ENCODE measurements around the gene MELTF. TPM values are rescaled to one million over a fixed set of nuclear protein-coding genes. Genes with fewer than 3 reads are reported as not detected.

Gene MELTF
- total RNA-seq, 1 experiment from 2014 or later = 7.3 TPM

GRCh38 chr3:197014942-197015575 is 14.6 kb downstream of the MELTF start:
- Mint-ChIP-seq H3K4me3 (no peak overlapping the region), H3K36me3 (no peaks in the 10 kb centered on the region), H3K4me1 (no peaks in the 10 kb centered on the region), H3K27ac (no peak overlapping the region), H3K27me3 (ENCODE audit: low read depth) (no peaks in the 10 kb centered on the region; the same call in 1 of the 2 replicates), H3K9me3 (no peaks in the 10 kb centered on the region)
- CTCF ChIA-PET = no interaction called here
- no peak for DNase-seq (ENCODE audit: low spot score)
- ATAC-seq = no peak
- POLR2A ChIA-PET = no interaction called here
- TF ChIP-seq E2F1 (CRISPR knock-in tag; IDR thresholded peaks at IDR 0.05) = no peak
- TF ChIP-seq ELF4 (CRISPR knock-in tag; IDR thresholded peaks at IDR 0.05; ENCODE audit: low read depth) = no peak
- TF ChIP-seq E2F4 (CRISPR knock-in tag; IDR thresholded peaks at IDR 0.05; ENCODE audit: borderline replicate concordance, low read depth) = no peak
- no peak for TF ChIP-seq AFF4 (CRISPR knock-in tag; IDR thresholded peaks at IDR 0.05; ENCODE audit: borderline replicate concordance)
- TF ChIP-seq USF1 (CRISPR knock-in tag; IDR thresholded peaks at IDR 0.05) = no peak
- no peak for TF ChIP-seq KAT7 (CRISPR knock-in tag; IDR thresholded peaks at IDR 0.05; ENCODE audit: borderline replicate concordance)
- no peak for TF ChIP-seq ZNF281 (CRISPR knock-in tag; IDR thresholded peaks at IDR 0.05)
- TF ChIP-seq ZNF671 (CRISPR knock-in tag; IDR thresholded peaks at IDR 0.05) = no peak
- TF ChIP-seq PRDM15 (CRISPR knock-in tag; IDR thresholded peaks at IDR 0.05) = no peak
- TF ChIP-seq SOX15 (CRISPR knock-in tag; IDR thresholded peaks at IDR 0.05) = no peak
- TF ChIP-seq CTCF (IDR thresholded peaks at IDR 0.05) = no peak
- no peak for TF ChIP-seq NR1H2 (CRISPR knock-in tag; IDR thresholded peaks at IDR 0.05)
- TF ChIP-seq CDX4 (CRISPR knock-in tag; IDR thresholded peaks at IDR 0.05; ENCODE audit: borderline replicate concordance) = no peak
- no peak for TF ChIP-seq HMGA2 (CRISPR knock-in tag; IDR thresholded peaks at IDR 0.05)
- no peak for TF ChIP-seq ESRRA (CRISPR knock-in tag; IDR thresholded peaks at IDR 0.05; ENCODE audit: borderline replicate concordance)
